Stimulated activated CD4-positive, alpha-beta T cell treated with anti-CD3 and anti-CD28 coated beads, TNF-alpha, amount 100 ng/mL, for 1 hour (primary cell): ENCODE measurements around the gene CD300LF.

Experiments used
- DNase-seq, 3 donors: peaks; one replicate each; pipeline ENCODE4 v3.0.0-alpha.2; 2020; ENCODE audit warnings: low read depth in 3 of 3, low spot score in 1 of 3

CD300LF gene

GRCh38 chr17:74730491-74731346, 18.0 kb upstream of the CD300LF start:
- no peak for DNase-seq

GRCh38 chr17:74729866-74730265, 17.1 kb upstream of the CD300LF start:
- no peak for DNase-seq

- DNase-seq: no peak
Observed at GRCh38 chr17:74729368-74729767, 16.6 kb upstream of the CD300LF start.

GRCh38 chr17:74728702-74729075, 16.0 kb upstream of the CD300LF start:
- no peak for DNase-seq

GRCh38 chr17:74728033-74728701, 15.4 kb upstream of the CD300LF start:
- no peak for DNase-seq

- no peak for DNase-seq
Observed at GRCh38 chr17:74725111-74725510, 12.4 kb upstream of the CD300LF start.

GRCh38 chr17:74723891-74724290, 11.2 kb upstream of the CD300LF start:
- no peak for DNase-seq

- no peak for DNase-seq
Observed at GRCh38 chr17:74722782-74723181, 10.1 kb upstream of the CD300LF start.

- no peak for DNase-seq
Observed at GRCh38 chr17:74720506-74720905, 7.8 kb upstream of the CD300LF start.

- no peak for DNase-seq
Observed at GRCh38 chr17:74715144-74715543, 2.4 kb upstream of the CD300LF start.

GRCh38 chr17:74713171-74713755, 540 bp upstream of the CD300LF start:
- no peak for DNase-seq

- DNase-seq: no peak
Observed at GRCh38 chr17:74712301-74712700, 422 bp downstream of the CD300LF start.

GRCh38 chr17:74711058-74711824, 1.5 kb downstream of the CD300LF start:
- no peak for DNase-seq

GRCh38 chr17:74704544-74704943, 8.2 kb downstream of the CD300LF start:
- no peak for DNase-seq

- no peak for DNase-seq
Observed at GRCh38 chr17:74703311-74703710, 9.4 kb downstream of the CD300LF start.

GRCh38 chr17:74702116-74702871, 10.4 kb downstream of the CD300LF start:
- DNase-seq: no peak

GRCh38 chr17:74699236-74699635, 13.5 kb downstream of the CD300LF start:
- no peak for DNase-seq

- no peak for DNase-seq
Observed at GRCh38 chr17:74698069-74698468, 14.7 kb downstream of the CD300LF start.

- DNase-seq: no peak
Observed at GRCh38 chr17:74697515-74697914, 15.2 kb downstream of the CD300LF start.

GRCh38 chr17:74695629-74696028, 17.1 kb downstream of the CD300LF start:
- no peak for DNase-seq

- DNase-seq: no peak
Observed at GRCh38 chr17:74694081-74694480, 18.6 kb downstream of the CD300LF start.
